Measurements from ENCODE around the gene DTNA. TPM values are rescaled to one million over a fixed set of nuclear protein-coding genes. Genes with fewer than 3 reads are reported as not detected.
A peak's percentile ranks its signal among the peaks of the same experiment; 100 is the strongest.

Gene DTNA
- total RNA-seq, 1 experiment from 2014 or later: not detected

DNA sequence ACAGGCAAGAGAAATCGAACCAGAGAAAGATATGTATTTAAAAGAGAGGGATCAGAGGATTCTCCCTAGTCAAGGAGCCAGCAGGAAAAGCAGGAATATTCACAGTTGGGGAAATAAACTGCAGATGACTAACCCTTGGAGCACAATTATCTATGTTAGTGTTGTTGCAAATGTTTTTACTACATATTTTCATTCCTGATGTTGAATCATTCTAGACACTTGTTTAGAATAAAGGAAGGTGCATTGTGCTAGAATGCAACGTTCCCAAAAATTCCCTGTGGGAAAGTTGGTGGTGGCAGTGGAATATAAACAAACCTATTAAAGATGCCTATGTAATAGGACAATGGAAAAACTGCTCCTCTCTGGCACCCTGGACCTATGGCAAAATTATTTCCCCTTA lies 63.3 kb downstream of the DTNA start:
- no peaks in the 10 kb centered on the region for H3K36me3 ChIP-seq (ENCODE audit: low read depth)
- TF ChIP-seq EZH2 (IDR thresholded peaks at IDR 0.05; ENCODE audit: low read depth): no peak
- TF ChIP-seq, protein P1, sequence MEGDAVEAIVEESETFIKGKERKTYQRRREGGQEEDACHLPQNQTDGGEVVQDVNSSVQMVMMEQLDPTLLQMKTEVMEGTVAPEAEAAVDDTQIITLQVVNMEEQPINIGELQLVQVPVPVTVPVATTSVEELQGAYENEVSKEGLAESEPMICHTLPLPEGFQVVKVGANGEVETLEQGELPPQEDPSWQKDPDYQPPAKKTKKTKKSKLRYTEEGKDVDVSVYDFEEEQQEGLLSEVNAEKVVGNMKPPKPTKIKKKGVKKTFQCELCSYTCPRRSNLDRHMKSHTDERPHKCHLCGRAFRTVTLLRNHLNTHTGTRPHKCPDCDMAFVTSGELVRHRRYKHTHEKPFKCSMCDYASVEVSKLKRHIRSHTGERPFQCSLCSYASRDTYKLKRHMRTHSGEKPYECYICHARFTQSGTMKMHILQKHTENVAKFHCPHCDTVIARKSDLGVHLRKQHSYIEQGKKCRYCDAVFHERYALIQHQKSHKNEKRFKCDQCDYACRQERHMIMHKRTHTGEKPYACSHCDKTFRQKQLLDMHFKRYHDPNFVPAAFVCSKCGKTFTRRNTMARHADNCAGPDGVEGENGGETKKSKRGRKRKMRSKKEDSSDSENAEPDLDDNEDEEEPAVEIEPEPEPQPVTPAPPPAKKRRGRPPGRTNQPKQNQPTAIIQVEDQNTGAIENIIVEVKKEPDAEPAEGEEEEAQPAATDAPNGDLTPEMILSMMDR (conservative IDR thresholded peaks at IDR 0.05): no peak
- H3K4me3 ChIP-seq: no peak overlapping the region
- no peak overlapping the region for H3K27ac ChIP-seq
- no peaks in the 10 kb centered on the region for H3K9me2 ChIP-seq (ENCODE audit: insufficient read depth)
- H3K9me3 ChIP-seq (ENCODE audit: insufficient read depth, low read depth): no peaks in the 10 kb centered on the region
- no peaks in the 10 kb centered on the region for H4K20me1 ChIP-seq (ENCODE audit: insufficient read depth)
- no peak overlapping the region for H2AFZ ChIP-seq
- H3K4me1 ChIP-seq (replicated peaks; ENCODE audit: insufficient read depth): no peaks in the 10 kb centered on the region
- H3F3A ChIP-seq (ENCODE audit: insufficient read depth, low read depth): no peaks in the 10 kb centered on the region
- H3K4me2 ChIP-seq: no peak overlapping the region
- CTCF ChIA-PET: no interaction called here
- no peaks in the 10 kb centered on the region for H3K27me3 ChIP-seq (ENCODE audit: insufficient read depth, low read depth)
- DNase-seq: no peak
- intact Hi-C loops (cut with micrococcal nuclease; ENCODE audit: unreplicated experiment): no loop called here
- POLR2A ChIA-PET (ENCODE audit: unreplicated experiment): no interaction called here
- BruUV-seq (replicated peaks): no TSS peak
- H3K79me2 ChIP-seq (ENCODE audit: low read depth): no peaks in the 10 kb centered on the region

DNA sequence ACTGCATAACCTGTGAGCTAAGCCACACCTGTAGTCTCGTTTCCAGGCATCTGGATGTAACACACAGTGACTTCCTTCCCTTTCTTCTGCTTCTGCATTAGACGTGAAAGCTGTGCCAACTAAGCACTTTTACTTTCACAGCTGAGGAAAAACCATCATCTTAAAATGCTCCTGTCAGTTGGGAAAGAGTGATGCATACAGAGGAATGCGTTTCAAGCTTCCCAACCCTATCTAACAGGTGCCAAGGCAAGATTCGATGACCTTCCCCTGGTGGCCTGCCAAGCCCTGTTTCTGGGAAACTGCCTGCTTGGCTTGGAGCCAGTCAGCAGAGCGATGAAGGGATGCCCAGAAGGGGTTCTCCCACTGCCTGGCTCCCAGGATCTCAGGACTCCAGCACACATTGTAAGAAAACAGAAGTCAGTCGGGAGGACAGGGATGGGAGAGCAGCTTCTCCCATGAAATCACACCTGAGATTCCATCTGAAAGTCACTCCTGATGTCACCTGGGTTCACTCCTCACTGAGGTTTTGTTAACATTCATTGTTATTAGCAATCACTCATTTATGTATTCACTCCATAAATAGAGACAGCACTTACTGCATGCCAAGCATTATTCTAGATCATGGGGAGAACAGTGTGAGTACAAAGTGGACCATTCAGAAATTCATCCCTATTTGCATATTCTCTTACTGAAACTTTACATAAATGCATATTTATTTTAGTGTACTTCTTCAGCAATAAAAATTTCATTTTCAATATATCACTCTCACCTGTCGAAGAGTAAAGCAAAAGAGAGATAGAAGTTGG lies 64.1 kb downstream of the DTNA start:
- Histone ChIP-seq H3K27me3 (ENCODE audit: insufficient read depth, low read depth) (no peaks in the 10 kb centered on the region), H2AFZ (no peak overlapping the region), H3F3A (ENCODE audit: insufficient read depth, low read depth) (no peaks in the 10 kb centered on the region), H3K9me3 (ENCODE audit: insufficient read depth, low read depth) (no peaks in the 10 kb centered on the region), H3K36me3 (ENCODE audit: low read depth) (no peaks in the 10 kb centered on the region), H4K20me1 (ENCODE audit: insufficient read depth) (no peaks in the 10 kb centered on the region), H3K27ac (no peak overlapping the region), H3K9me2 (ENCODE audit: insufficient read depth) (no peaks in the 10 kb centered on the region), H3K4me2 (no peak overlapping the region), H3K79me2 (ENCODE audit: low read depth) (no peaks in the 10 kb centered on the region), H3K4me1 (replicated peaks; ENCODE audit: insufficient read depth) (no peaks in the 10 kb centered on the region), H3K4me3 (no peak overlapping the region)
- POLR2A ChIA-PET (ENCODE audit: unreplicated experiment): no interaction called here
- TF ChIP-seq, protein P1 (conservative IDR thresholded peaks at IDR 0.05): no peak
- no peak for TF ChIP-seq EZH2 (IDR thresholded peaks at IDR 0.05; ENCODE audit: low read depth)
- CTCF ChIA-PET: no interaction called here
- peak in 1 of 2 experiments; percentile 3 for DNase-seq
- BruUV-seq (replicated peaks): no TSS peak
- intact Hi-C loops (cut with micrococcal nuclease; ENCODE audit: unreplicated experiment): no loop called here

DNA sequence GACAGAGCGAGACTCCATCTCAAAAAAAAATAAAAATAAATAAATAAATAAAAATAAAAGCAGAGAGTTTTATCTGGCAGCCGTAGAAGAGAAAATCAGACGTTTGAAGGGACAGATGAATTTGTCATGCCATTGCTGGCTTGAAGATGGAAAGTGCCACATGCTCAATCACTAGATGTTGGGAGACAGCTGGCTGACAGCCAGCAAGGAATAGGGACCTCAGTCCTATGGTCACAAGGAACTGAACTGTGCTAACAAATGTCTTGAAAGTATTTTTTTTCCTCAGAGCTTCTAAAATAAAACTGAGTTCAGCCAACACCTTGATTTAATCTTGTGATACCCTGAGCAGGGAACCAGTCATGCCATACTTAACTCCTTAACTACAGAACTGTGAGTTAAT lies 65.4 kb downstream of the DTNA start:
- no peaks in the 10 kb centered on the region for H3K9me2 ChIP-seq (ENCODE audit: insufficient read depth)
- no peaks in the 10 kb centered on the region for H3K27me3 ChIP-seq (ENCODE audit: insufficient read depth, low read depth)
- H2AFZ ChIP-seq: no peak overlapping the region
- POLR2A ChIA-PET (ENCODE audit: unreplicated experiment): no interaction called here
- no peaks in the 10 kb centered on the region for H3K4me1 ChIP-seq (replicated peaks; ENCODE audit: insufficient read depth)
- H3K79me2 ChIP-seq (ENCODE audit: low read depth): no peaks in the 10 kb centered on the region
- no peak for TF ChIP-seq EZH2 (IDR thresholded peaks at IDR 0.05; ENCODE audit: low read depth)
- TF ChIP-seq, protein P1 (conservative IDR thresholded peaks at IDR 0.05): no peak
- no peak overlapping the region for H3K4me2 ChIP-seq
- no TSS peak for BruUV-seq (replicated peaks)
- H3K27ac ChIP-seq: no peak overlapping the region
- H3K36me3 ChIP-seq (ENCODE audit: low read depth): no peaks in the 10 kb centered on the region
- CTCF ChIA-PET: no interaction called here
- no peaks in the 10 kb centered on the region for H3F3A ChIP-seq (ENCODE audit: insufficient read depth, low read depth)
- intact Hi-C loops (cut with micrococcal nuclease; ENCODE audit: unreplicated experiment): no loop called here
- H3K9me3 ChIP-seq (ENCODE audit: insufficient read depth, low read depth): no peaks in the 10 kb centered on the region
- DNase-seq: no peak
- H4K20me1 ChIP-seq (ENCODE audit: insufficient read depth): no peaks in the 10 kb centered on the region
- H3K4me3 ChIP-seq: no peak overlapping the region
